SK-N-MC (cell line): ENCODE data around the gene ADAMTS10.

ENCODE experiments used
- EZH2 ChIP-seq: fragments of 200-600 bp; sonication (generic); IDR thresholded peaks from one replicate; pipeline ENCODE4 v1.6.1; 2017; ENCODE audit warnings: antibody characterized with exemption
- POLR2AphosphoS5 ChIP-seq: IDR thresholded peaks from 2 replicates; pipeline ENCODE4 v1.6.1; 2012; ENCODE audit warnings: mild to moderate bottlenecking, low read depth, low read length, borderline replicate concordance

DNA sequence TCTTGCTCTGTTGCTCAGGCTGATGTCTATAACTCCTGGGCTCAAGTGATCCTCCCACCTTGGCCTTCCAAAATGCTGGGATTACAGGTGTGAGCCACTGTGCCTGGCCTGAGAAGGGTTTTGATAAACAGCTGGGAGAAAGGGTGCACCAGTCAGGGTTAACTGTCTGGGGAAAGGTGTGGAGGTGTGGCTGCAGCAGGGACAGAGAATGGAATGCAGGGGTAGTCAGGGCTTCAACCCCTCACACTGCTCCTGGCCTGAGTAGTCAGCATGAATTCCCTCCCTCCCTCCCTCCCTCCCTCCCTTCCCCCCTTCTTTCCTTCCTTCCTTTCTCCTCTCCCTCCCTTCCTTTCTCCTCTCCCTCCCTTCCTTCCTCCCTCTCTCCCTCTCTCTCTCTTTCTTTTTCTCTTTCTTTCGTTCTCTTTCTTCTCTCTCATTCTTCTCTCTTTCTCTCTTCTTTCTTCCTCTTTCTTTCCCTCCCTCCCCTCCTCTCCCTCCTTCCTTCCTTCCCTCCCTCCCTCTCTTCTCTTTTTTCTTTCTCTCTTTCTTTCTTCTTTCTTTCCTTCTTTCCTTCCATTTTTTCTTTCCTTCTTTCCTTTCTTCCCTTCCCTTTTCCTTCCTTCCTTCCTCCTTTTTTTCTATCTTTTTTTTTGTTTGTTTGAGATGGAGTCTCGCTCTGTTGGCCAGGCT, 49.3 kb downstream of the ADAMTS10 start:
- no peak for TF ChIP-seq POLR2AphosphoS5
- no peak for TF ChIP-seq EZH2
